HG03064 (cell line): Measurements from ENCODE around the gene FAM107B.
A peak's percentile ranks its signal among the peaks of the same experiment; 100 is the strongest.

Source experiments
- ATAC-seq: cut with Tn5 transposase; IDR thresholded peaks from one replicate; pipeline ENCODE4 v1.9.1; 2021; ENCODE audit warnings: low read depth; ENCODE audit not compliant: unreplicated experiment

FAM107B gene

GRCh38 chr10:14543904-14544210 is 230.8 kb downstream of the FAM107B start:
- ATAC-seq = no peak

GRCh38 chr10:14543046-14543903 is 231.4 kb downstream of the FAM107B start:
- peak; percentile 57 for ATAC-seq

- ATAC-seq = no peak
Observed at GRCh38 chr10:14541379-14541778, 233.3 kb downstream of the FAM107B start.

DNA sequence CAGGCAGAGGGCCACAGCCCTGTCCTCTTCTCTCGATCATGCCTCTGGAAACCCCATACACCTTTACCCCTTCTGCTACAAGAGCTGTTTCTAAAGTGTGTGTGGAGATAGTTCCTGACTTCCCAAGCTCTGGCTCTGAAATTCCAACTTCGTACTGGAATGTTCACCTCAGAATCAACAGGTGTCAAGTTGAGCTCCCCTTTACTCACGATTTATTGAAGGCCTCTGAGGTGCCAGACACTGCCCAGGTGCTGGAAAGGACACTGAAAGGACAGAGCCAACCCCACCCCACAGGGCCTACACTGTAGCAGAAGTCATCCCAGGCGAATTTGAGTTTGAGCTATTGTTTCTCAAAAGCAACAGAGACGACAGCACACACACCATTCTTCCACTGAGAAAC is 234.1 kb downstream of the FAM107B start:
- ATAC-seq = no peak

DNA sequence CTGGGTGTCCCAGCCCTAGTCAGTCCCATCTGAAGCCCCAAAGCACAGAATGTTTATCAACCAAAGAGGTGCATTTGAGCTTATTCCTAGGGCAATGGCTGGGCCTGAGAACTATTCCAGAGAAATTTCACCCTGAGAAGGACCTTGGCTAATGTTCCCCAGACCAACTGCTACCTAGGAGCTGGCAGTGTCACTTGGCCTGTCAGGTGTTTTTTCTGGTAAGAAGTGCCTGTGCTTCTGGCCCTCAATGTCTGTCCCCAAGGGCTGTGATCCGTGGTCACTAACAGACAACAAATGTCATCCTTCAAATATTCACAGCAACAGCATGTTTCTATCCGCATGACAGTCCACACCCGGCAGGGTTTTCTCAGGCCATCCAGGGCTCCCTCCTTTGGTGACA is 234.6 kb downstream of the FAM107B start:
- ATAC-seq = no peak

DNA sequence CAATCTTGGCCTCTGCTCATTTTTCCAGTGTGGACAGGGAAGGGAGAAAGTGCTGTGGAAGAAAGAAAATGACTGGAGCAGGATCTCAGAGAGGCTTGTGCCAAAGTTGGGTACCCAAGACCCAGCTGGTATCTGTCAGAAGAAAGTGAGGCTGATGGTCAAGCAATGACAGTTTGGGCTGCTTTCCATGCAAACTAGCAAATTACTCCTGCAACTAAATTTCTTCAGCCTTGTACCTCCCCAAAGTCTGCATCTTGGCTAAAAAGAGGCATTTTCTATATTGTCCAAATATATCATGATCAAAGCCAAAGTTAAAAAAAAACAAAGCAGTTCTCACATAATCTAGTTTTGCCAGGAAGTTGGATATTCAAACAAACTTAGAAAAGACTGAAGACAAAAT is 235.5 kb downstream of the FAM107B start:
- no peak for ATAC-seq

- no peak for ATAC-seq
Observed at GRCh38 chr10:14536241-14537213, 238.2 kb downstream of the FAM107B start.

- ATAC-seq = no peak
Observed at GRCh38 chr10:14535457-14536130, 239.1 kb downstream of the FAM107B start.

- no peak for ATAC-seq
Observed at GRCh38 chr10:14534152-14534551, 240.5 kb downstream of the FAM107B start.

- ATAC-seq = no peak
Observed at GRCh38 chr10:14533295-14533694, 241.4 kb downstream of the FAM107B start.

DNA sequence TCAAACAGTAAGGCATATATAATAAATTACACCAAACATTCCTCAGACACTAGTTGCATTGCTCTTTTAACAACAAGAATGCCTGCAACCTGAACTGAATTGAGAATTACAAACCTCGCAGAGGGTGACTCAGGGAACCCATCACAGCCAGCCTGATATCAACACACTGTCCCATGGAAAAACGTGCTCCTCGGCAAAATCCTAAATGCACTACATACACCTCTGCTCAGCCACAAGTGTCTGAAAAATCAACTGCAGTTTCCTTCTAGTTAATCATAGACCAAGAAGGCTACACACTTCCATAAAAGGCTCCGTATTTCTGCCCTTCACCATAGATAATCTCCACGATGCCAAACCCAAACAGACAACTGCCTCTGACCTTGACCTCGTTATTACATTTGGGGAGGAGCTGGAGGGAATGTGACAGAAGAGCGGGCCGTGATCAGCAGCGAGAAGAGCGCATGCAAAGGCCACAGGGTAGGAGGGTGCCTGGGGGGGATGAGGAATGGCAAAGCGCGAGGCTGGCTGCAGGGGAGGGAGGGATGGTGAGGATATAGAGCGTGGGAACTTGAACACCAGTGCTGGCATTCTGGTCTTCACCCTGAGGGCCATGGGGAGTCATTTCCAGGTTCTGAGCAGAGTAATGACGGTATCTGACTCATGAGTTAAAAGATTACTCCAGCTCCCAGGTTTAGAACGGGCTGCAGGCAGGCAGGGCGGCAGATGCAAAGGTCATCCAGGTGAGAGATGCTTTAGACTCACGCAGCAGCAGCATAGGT is 242.0 kb downstream of the FAM107B start:
- ATAC-seq = no peak

GRCh38 chr10:14531974-14532373 is 242.7 kb downstream of the FAM107B start:
- ATAC-seq = no peak

GRCh38 chr10:14530465-14530864 is 244.2 kb downstream of the FAM107B start:
- no peak for ATAC-seq

DNA sequence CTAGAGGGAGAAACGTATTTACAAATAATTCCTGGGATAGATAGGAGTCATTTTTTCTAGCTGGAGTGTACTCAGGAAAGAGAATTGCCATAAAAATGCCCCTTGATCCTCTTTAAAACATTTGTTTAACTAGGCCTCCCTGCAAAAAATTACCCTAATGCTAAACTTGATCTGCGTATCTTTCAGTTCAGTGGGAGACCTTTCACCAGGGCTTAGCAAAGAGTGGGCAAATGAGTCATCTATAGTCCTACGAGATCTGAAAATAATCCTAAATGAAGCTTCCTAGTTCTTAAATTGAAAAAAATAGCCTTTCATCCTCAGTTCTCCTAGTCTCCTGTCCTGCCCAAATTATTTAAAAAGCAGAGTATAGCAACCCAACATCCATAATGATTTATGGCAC is 245.3 kb downstream of the FAM107B start:
- no peak for ATAC-seq

DNA sequence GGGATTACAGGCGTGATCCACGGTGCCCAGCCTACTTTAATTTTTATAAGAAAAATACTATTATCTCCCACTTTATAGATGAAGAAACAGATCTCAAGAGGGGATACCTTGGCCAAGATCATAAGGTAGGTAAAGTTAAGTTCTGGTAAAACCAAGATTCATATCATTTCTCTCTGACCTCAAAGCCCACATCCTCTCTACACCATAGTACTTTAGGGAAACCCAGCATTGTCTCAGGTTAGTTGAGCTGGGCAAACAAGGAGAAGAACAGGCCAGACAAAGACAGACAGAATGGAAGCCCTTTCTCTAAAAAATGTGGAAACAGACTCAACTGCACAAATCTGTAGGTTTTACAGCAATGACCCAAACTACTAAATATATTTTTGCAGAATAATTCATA is 246.2 kb downstream of the FAM107B start:
- no peak for ATAC-seq

DNA sequence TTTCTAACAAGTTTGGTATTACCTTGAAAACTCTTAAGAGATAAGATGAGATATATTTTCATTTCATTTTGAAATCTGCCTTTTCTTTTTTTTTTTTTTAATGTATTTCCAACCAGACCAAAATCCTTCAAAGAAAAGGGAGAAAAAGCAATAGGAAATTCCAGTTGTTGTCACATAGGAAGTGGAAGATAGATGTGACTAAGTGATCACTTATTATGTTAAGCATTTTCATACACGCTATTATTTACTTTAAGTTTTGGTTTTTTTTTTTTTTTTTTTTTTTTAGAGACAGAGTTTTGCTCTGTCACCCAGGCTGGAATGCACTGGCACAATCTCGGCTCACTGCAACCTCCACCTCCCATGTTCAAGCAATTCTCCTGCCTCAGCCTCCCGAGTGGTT is 246.8 kb downstream of the FAM107B start:
- no peak for ATAC-seq

DNA sequence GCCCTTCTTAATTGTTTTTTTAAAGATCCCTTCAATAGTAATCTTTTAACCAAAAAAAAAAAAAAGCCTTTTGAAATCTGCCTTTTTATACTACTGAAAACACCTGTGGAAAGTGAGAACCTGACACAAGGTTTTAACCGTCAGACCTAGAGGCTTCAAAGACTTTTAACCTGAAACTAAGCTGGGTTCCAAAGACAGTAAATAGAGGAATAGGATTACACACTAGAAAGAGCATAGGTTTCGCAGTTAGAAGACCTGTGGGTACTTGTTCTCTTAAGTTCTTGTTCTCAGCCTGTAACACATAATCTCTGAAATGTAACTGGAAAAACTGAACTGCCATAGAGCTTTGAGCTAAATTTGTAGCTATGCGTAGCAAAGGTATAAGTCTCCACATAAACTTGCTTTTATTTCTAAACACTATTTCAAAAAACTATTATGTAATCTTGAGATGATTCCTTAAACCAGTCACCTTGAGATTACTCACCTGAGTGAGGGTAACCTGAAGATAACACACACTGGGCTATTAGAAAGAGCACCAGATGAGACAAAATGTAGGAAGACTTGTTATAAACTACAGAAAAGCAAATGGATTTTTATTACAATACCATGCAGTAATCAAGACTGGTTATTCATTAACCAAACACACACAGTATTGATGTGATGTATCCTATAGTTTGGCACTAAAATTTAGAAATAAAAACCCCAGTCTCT is 247.4 kb downstream of the FAM107B start:
- ATAC-seq = no peak

GRCh38 chr10:14526326-14526725 is 248.4 kb downstream of the FAM107B start:
- no peak for ATAC-seq

- ATAC-seq = no peak
Observed at GRCh38 chr10:14524691-14525324, 249.9 kb downstream of the FAM107B start.
